WI38 (cell line): ENCODE results near the gene POU2F2.
A peak's percentile ranks its signal among the peaks of the same experiment; 100 is the strongest.

Experiments
- H3K4me3 ChIP-seq: 2 replicates; pipeline ENCODE4 v1.5.1; 2011; ENCODE audit warnings: low read depth, mild to moderate bottlenecking, control low read depth, low read length
- TF ChIP-seq, protein P1 (sequence below): IDR thresholded peaks from 2 replicates; pipeline ENCODE4 v1.5.1; 2012; ENCODE audit warnings: low read depth, mild to moderate bottlenecking, control low read depth, low read length

POU2F2 gene

DNA sequence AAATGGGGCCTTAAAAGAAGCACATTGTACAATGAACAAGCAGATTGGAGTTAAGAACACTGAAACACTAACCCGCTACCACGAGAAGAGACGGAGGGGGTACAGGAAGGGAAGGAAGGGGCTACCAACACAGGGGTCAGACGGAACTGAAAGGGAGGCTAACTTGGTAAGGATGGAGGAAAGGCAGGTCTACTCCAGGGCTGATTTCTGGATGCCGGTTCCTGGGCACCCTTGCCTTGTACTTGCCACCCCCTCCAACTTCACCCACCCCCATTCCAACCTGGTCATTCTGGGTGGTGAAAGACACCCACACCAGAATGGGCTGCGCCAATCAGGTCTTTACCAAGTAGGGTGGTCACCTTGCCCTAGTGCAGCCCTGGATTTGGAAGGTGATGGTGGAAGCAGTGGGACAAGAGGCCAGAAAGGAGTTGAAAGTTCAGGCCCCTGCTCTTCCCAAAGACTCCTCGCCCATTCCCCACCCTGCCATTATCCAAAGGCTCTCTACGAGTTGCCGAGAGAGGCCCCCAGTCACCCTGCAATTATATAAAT, 46.0 kb downstream of the POU2F2 start:
- no peak overlapping the region for H3K4me3 ChIP-seq
- TF ChIP-seq, protein P1, sequence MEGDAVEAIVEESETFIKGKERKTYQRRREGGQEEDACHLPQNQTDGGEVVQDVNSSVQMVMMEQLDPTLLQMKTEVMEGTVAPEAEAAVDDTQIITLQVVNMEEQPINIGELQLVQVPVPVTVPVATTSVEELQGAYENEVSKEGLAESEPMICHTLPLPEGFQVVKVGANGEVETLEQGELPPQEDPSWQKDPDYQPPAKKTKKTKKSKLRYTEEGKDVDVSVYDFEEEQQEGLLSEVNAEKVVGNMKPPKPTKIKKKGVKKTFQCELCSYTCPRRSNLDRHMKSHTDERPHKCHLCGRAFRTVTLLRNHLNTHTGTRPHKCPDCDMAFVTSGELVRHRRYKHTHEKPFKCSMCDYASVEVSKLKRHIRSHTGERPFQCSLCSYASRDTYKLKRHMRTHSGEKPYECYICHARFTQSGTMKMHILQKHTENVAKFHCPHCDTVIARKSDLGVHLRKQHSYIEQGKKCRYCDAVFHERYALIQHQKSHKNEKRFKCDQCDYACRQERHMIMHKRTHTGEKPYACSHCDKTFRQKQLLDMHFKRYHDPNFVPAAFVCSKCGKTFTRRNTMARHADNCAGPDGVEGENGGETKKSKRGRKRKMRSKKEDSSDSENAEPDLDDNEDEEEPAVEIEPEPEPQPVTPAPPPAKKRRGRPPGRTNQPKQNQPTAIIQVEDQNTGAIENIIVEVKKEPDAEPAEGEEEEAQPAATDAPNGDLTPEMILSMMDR = no peak

DNA sequence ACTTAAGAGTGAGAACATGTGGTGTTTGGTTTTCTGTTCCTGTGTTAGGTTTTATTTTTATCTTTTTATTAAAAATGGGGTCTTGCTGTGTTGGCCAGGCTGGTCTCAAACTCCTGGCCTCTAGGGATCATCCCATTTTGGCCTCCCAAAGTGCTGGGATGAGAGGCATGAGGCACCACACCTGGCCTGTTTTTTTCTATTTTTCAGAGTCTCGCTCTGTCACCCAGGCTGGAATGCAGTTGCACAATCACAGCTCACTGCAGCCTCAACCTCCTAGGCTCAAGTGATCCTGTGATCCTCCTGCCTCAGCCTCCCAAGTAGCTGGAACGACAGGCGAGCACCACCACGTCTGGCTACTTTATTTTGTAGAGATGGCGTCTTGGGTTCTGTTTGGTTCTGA, 48.7 kb downstream of the POU2F2 start:
- no peak overlapping the region for H3K4me3 ChIP-seq
- TF ChIP-seq, protein P1 = no peak

DNA sequence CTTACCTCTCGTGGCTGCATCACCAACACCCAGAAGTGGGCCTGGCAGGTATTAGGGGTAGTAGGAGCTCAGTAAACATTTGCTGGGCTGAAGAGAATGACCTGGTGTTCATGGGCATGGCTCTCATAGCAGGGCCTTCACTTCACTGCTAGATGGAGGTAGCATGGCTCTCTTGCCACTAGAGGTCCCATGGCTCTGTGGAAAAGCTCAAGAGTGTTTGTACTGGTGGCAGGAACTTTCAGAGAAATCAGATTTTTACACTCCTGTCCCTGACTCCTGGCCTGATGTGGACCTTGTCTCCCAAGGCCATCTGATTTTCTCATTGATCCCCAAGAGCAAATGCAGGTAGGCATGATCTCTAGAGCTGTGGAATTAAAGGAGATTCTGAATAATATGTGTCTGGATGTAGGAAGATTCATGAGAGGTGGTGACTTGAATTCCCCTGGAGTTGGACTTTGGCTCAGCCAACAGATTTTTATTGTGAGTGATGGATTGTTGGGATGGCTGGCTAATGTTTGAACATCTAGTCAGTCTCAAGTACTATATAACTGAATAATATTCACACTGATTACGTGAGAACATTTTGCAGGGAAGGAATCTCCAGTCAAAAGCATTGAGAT, 50.6 kb downstream of the POU2F2 start:
- TF ChIP-seq, protein P1 = peak; percentile 69
- no peak overlapping the region for H3K4me3 ChIP-seq

DNA sequence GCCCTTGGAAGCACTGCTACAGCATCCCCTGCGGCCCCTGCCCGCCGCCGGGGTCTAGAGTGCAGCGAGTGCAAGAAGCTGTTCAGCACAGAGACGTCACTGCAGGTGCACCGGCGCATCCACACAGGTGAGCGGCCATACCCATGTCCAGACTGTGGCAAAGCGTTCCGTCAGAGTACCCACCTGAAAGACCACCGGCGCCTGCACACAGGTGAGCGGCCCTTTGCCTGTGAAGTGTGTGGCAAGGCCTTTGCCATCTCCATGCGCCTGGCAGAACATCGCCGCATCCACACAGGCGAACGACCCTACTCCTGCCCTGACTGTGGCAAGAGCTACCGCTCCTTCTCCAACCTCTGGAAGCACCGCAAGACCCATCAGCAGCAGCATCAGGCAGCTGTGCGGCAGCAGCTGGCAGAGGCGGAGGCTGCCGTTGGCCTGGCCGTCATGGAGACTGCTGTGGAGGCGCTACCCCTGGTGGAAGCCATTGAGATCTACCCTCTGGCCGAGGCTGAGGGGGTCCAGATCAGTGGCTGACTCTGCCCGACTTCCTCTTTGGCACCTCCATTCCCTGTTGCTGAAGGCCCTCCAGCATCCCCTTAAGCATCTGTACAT, 51.4 kb downstream of the POU2F2 start:
- TF ChIP-seq, protein P1 = no peak
- no peak overlapping the region for H3K4me3 ChIP-seq

DNA sequence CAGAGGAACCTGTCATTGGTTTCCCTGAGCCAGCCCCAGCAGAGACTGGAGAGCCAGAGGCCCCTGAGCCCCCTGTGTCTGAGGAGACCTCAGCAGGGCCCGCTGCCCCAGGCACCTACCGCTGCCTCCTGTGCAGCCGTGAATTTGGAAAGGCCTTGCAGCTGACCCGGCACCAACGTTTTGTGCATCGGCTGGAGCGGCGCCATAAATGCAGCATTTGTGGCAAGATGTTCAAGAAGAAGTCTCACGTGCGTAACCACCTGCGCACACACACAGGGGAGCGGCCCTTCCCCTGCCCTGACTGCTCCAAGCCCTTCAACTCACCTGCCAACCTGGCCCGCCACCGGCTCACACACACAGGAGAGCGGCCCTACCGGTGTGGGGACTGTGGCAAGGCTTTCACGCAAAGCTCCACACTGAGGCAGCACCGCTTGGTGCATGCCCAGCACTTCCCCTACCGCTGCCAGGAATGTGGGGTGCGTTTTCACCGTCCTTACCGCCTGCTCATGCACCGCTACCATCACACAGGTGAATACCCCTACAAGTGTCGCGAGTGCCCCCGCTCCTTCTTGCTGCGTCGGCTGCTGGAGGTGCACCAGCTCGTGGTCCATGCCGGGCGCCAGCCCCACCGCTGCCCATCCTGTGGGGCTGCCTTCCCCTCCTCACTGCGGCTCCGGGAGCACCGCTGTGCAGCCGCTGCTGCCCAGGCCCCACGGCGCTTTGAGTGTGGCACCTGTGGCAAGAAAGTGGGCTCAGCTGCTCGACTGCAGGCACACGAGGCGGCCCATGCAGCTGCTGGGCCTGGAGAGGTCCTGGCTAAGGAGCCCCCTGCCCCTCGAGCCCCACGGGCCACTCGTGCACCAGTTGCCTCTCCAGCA, 52.1 kb downstream of the POU2F2 start:
- H3K4me3 ChIP-seq = no peak overlapping the region
- TF ChIP-seq, protein P1 = no peak

DNA sequence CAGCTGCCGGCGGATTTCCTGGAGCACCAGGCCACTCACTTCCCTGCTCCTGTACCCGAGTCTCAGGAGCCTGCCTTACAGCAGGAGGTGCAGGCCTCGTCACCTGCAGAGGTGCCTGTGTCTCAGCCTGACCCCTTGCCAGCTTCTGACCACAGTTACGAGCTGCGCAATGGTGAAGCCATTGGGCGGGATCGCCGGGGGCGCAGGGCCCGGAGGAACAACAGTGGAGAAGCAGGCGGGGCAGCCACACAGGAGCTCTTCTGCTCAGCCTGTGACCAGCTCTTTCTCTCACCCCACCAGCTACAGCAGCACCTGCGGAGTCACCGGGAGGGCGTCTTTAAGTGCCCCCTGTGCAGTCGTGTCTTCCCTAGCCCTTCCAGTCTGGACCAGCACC, 53.0 kb downstream of the POU2F2 start:
- TF ChIP-seq, protein P1 = no peak
- no peak overlapping the region for H3K4me3 ChIP-seq
